ENCODE results near the gene MRM2. TPM values are rescaled to one million over a fixed set of nuclear protein-coding genes. Genes with fewer than 3 reads are reported as not detected.

MRM2 gene
- total RNA-seq, 2 donors from 2014 or later: 13.2 to 13.7 TPM

DNA sequence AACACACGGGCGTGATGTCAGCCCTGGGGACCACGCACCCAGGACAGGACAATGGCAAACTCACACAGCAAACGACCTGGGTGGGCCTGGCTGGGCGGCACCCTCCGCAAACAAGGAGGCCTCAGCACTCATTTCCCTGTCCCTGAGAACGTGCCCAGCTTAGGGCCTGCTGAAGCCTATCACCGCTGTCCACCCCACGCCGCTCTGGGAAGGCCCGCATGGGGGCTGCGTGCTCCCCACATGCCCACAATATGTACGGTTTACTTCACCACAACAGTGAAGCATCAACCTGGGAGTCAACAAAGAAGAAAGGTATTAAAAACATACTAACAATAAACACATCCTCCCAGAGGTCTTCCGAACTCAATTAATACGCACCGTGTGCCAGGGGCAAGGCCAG is 21.5 kb downstream of the MRM2 start:
- Histone ChIP-seq H3K27me3 (no peaks in the 10 kb centered on the region), H3K36me3 (peaks cover 66% of the 10 kb centered on the region), H3K27ac (no peak overlapping the region), H3K4me1 (no peaks in the 10 kb centered on the region), H3K9me3 (no peaks in the 10 kb centered on the region), H3K4me3 (no peak overlapping the region)
- no peak for DNase-seq (ENCODE audit: low spot score)
- no peak for TF ChIP-seq CTCF (IDR thresholded peaks at IDR 0.05)

GRCh38 chr7:2220030-2220429 is 22.0 kb downstream of the MRM2 start:
- TF ChIP-seq CTCF (IDR thresholded peaks at IDR 0.05): no peak
- no peak for DNase-seq (ENCODE audit: low spot score)
- Histone ChIP-seq H3K27ac (no peak overlapping the region), H3K36me3 (peaks cover 62% of the 10 kb centered on the region), H3K9me3 (no peaks in the 10 kb centered on the region), H3K27me3 (no peaks in the 10 kb centered on the region), H3K4me3 (no peak overlapping the region), H3K4me1 (no peaks in the 10 kb centered on the region)

- no peak for DNase-seq (ENCODE audit: low spot score)
These were observed 22.4 kb downstream of the MRM2 start for GRCh38 chr7:2219606-2220005.

DNA sequence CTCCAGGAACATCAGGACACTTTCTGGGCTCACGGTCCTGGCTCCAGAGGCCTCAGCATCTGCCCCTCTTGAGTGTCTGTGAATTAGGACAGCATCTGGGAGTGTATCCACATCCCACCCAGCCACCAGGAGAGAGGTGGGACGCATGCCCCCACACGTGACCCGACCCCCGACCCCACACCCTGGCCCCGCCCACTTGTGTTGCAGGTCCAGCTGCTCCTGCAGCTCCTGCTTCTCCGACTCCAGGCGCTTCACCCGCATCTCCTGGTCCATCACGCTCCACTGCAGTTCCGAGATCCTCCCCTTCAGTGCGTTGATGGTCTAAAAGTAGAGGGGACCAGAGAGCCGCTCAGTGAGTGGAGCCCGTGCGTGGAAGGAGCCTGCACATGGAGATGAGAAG is 22.9 kb downstream of the MRM2 start:
- Histone ChIP-seq H3K9me3 (no peaks in the 10 kb centered on the region), H3K4me3 (no peak overlapping the region), H3K27ac (no peak overlapping the region), H3K4me1 (peaks cover 0 to 4% of the 10 kb centered on the region in 2 donors), H3K36me3 (peaks cover 69% of the 10 kb centered on the region), H3K27me3 (no peaks in the 10 kb centered on the region)
- DNase-seq (ENCODE audit: low spot score): no peak
- no peak for TF ChIP-seq CTCF (IDR thresholded peaks at IDR 0.05)

More at GRCh38 chr7:2219606-2220005, 22.4 kb downstream of the MRM2 start:
- TF ChIP-seq CTCF (IDR thresholded peaks at IDR 0.05): no peak
- peaks cover 64% of the 10 kb centered on the region for H3K36me3 ChIP-seq
- H3K4me3 ChIP-seq: no peak overlapping the region
- H3K9me3 ChIP-seq: no peaks in the 10 kb centered on the region
- no peaks in the 10 kb centered on the region for H3K27me3 ChIP-seq
- no peak overlapping the region for H3K27ac ChIP-seq
- H3K4me1 ChIP-seq: peaks cover 0 to under 1% of the 10 kb centered on the region in 2 donors

- peaks cover 65% of the 10 kb centered on the region for H3K36me3 ChIP-seq
- H3K27ac ChIP-seq: no peak overlapping the region
- no peak overlapping the region for H3K4me3 ChIP-seq
- no peaks in the 10 kb centered on the region for H3K27me3 ChIP-seq
- peaks cover 0 to 4% of the 10 kb centered on the region in 2 donors for H3K4me1 ChIP-seq
- TF ChIP-seq CTCF (IDR thresholded peaks at IDR 0.05): no peak
- no peak for DNase-seq (ENCODE audit: low spot score)
- H3K9me3 ChIP-seq: no peaks in the 10 kb centered on the region
These were observed 23.6 kb downstream of the MRM2 start for GRCh38 chr7:2218444-2218785.

GRCh38 chr7:2217716-2218443 is 24.1 kb downstream of the MRM2 start:
- Histone ChIP-seq H3K27ac (no peak overlapping the region), H3K4me3 (no peak overlapping the region), H3K36me3 (peaks cover 67% of the 10 kb centered on the region), H3K27me3 (no peaks in the 10 kb centered on the region), H3K4me1 (peaks cover 0 to 4% of the 10 kb centered on the region in 2 donors), H3K9me3 (no peaks in the 10 kb centered on the region)
- TF ChIP-seq CTCF (IDR thresholded peaks at IDR 0.05): no peak
- DNase-seq (ENCODE audit: low spot score): no peak
